Stimulated activated CD8-positive, alpha-beta memory T cell treated with anti-CD3 and anti-CD28 coated beads, Interleukin-4, amount 100 ng/mL, for 4 hours (primary cell): ENCODE data around the gene BIK.

Experiments
- DNase-seq, 2 donors: peaks; one replicate each; pipeline ENCODE4 v3.0.0-alpha.2; 2020; ENCODE audit warnings: low read depth in 2 of 2, low spot score in 1 of 2

Gene BIK

GRCh38 chr22:43159484-43160178 lies 49.1 kb downstream of the BIK start:
- DNase-seq, result no peak

- DNase-seq, result no peak
Measured at GRCh38 chr22:43160497-43161126, 50.1 kb downstream of the BIK start.

- no peak for DNase-seq
Measured at GRCh38 chr22:43162412-43163150, 52.0 kb downstream of the BIK start.

- DNase-seq, result no peak
Measured at GRCh38 chr22:43163241-43163795, 52.8 kb downstream of the BIK start.

GRCh38 chr22:43164636-43165035 lies 54.1 kb downstream of the BIK start:
- DNase-seq, result no peak

- no peak for DNase-seq
Measured at GRCh38 chr22:43166132-43166930, 55.8 kb downstream of the BIK start.

- no peak for DNase-seq
Measured at GRCh38 chr22:43167001-43167589, 56.5 kb downstream of the BIK start.

GRCh38 chr22:43168471-43169309 lies 58.1 kb downstream of the BIK start:
- no peak for DNase-seq

- DNase-seq, result no peak
Measured at GRCh38 chr22:43169310-43170130, 59.0 kb downstream of the BIK start.

- no peak for DNase-seq
Measured at GRCh38 chr22:43170131-43170480, 59.6 kb downstream of the BIK start.

GRCh38 chr22:43171019-43171491 lies 60.5 kb downstream of the BIK start:
- DNase-seq, result no peak

- DNase-seq, result no peak
Measured at GRCh38 chr22:43171607-43172006, 61.1 kb downstream of the BIK start.

GRCh38 chr22:43172191-43172590 lies 61.6 kb downstream of the BIK start:
- no peak for DNase-seq

- DNase-seq, result no peak
Measured at GRCh38 chr22:43173566-43173965, 63.0 kb downstream of the BIK start.

- DNase-seq, result no peak
Measured at GRCh38 chr22:43173976-43174720, 63.6 kb downstream of the BIK start.

GRCh38 chr22:43174941-43175531 lies 64.5 kb downstream of the BIK start:
- no peak for DNase-seq

- DNase-seq, result no peak
Measured at GRCh38 chr22:43176090-43176489, 65.5 kb downstream of the BIK start.

GRCh38 chr22:43177479-43177878 lies 66.9 kb downstream of the BIK start:
- no peak for DNase-seq
